K562 (cell line): ENCODE results near the gene PRTN3. TPM values are rescaled to one million over a fixed set of nuclear protein-coding genes. Genes with fewer than 3 reads are reported as not detected.
A peak's percentile ranks its signal among the peaks of the same experiment; 100 is the strongest.

Experiments
- ATF1 ChIP-seq, 2 experiments: fragments of 450-650 bp in 1 of 2; IDR thresholded peaks; 2 replicates each; pipeline ENCODE4 v1.6.1; 2016; ENCODE audit warnings: missing compliant biosample characterization in 1 of 2, missing genetic modification characterization in 1 of 2
- BHLHE40 ChIP-seq: IDR thresholded peaks from 2 replicates; pipeline ENCODE4 v1.6.1; 2011; ENCODE audit warnings: low read length, improper control_type of control experiment
- CBX1 ChIP-seq: sonication (generic); IDR thresholded peaks from 2 replicates; pipeline ENCODE4 v1.6.1; 2016; ENCODE audit warnings: antibody characterized with exemption, low read depth, mild to moderate bottlenecking
- HLTF ChIP-seq: fragments of 450-650 bp; IDR thresholded peaks from 2 replicates; pipeline ENCODE4 v1.6.1; 2016
- LARP7 ChIP-seq: fragments of 450-650 bp; IDR thresholded peaks from 2 replicates; pipeline ENCODE4 v1.6.1; 2016
- NFIC ChIP-seq: fragments of 450-650 bp; IDR thresholded peaks from 2 replicates; pipeline ENCODE4 v1.6.1; 2017; ENCODE audit warnings: mild to moderate bottlenecking, inconsistent platforms
- POLR2AphosphoS5 ChIP-seq: IDR thresholded peaks from 2 replicates; pipeline ENCODE4 v1.6.1; 2011; ENCODE audit warnings: mild to moderate bottlenecking, low read depth, low read length, moderate library complexity; ENCODE audit not compliant: control insufficient read depth, insufficient read depth
- PTRF ChIP-seq: fragments of 450-650 bp; IDR thresholded peaks from 2 replicates; pipeline ENCODE4 v1.6.1; 2016; ENCODE audit warnings: mild to moderate bottlenecking, missing genetic modification characterization, missing compliant biosample characterization
- RBM17 ChIP-seq: fragments of 200-400 bp; formaldehyde crosslinking; IDR thresholded peaks from 2 replicates; pipeline ENCODE4 v1.6.1; 2017; ENCODE audit warnings: low read depth, mild to moderate bottlenecking, low read length, borderline replicate concordance
- SIN3A ChIP-seq, 2 experiments: fragments of 150-350 bp in 1 of 2; IDR thresholded peaks; 2 replicates each; pipeline ENCODE4 v1.6.1; 2011 to 2016; ENCODE audit warnings: borderline replicate concordance in 2 of 2, low read depth in 2 of 2, low read length in 2 of 2, mild to moderate bottlenecking in 2 of 2, moderate library complexity in 2 of 2; ENCODE audit not compliant: control insufficient read depth in 1 of 2
- SIX5 ChIP-seq, 2 experiments: IDR thresholded peaks; 2 replicates each; pipeline ENCODE4 v1.6.1; 2011; ENCODE audit warnings: low read length in 2 of 2, borderline replicate concordance in 1 of 2, low read depth in 1 of 2, mild to moderate bottlenecking in 1 of 2, moderate library complexity in 1 of 2; ENCODE audit not compliant: insufficient read depth in 1 of 2
- SREBF2 ChIP-seq: sonication (generic); formaldehyde crosslinking; IDR thresholded peaks from 2 replicates; pipeline ENCODE4 v1.4.0; 2020; ENCODE audit warnings: mild to moderate bottlenecking, missing genetic modification reagents
- TCF7L2 ChIP-seq: fragments of 150-350 bp; IDR thresholded peaks from 2 replicates; pipeline ENCODE4 v1.6.1; 2016; ENCODE audit warnings: low read depth, mild to moderate bottlenecking, low read length, moderate library complexity
- YY1 ChIP-seq, 3 experiments: IDR thresholded peaks; 2 replicates each; pipeline ENCODE4 v1.6.1; 2011; ENCODE audit warnings: low read length in 2 of 3, mild to moderate bottlenecking in 2 of 3, moderate library complexity in 2 of 3, borderline replicate concordance in 1 of 3, control low read depth in 1 of 3, low read depth in 1 of 3; ENCODE audit not compliant: insufficient read depth in 3 of 3, insufficient replicate concordance in 2 of 3, control insufficient read depth in 1 of 3, insufficient read length in 1 of 3; ENCODE audit errors: extremely low read depth in 1 of 3
- ZNF146 ChIP-seq: IDR thresholded peaks from one replicate; pipeline ENCODE4 v1.6.1; 2018; ENCODE audit warnings: missing compliant biosample characterization; ENCODE audit not compliant: unreplicated experiment
- ZNF282 ChIP-seq: sonication (generic); formaldehyde crosslinking; IDR thresholded peaks from 2 replicates; pipeline ENCODE4 v1.8.1; 2023; ENCODE audit warnings: missing genetic modification reagents
- ZNF449 ChIP-seq: fragments of 250-450 bp; sonication (Bioruptor Pico); IDR thresholded peaks from 2 replicates; pipeline ENCODE4 v1.8.0; 2022; ENCODE audit warnings: moderate library complexity, mild to moderate bottlenecking, inconsistent platforms
- ZNF511 ChIP-seq: sonication (generic); formaldehyde crosslinking; IDR thresholded peaks from 2 replicates; pipeline ENCODE4 v1.8.0; 2022; ENCODE audit warnings: mild to moderate bottlenecking, missing genetic modification reagents
- ZNF639 ChIP-seq, 2 experiments: fragments of 200-800 bp in 1 of 2; sonication (Bioruptor generic) in 1 of 2; sonication (generic) in 1 of 2; formaldehyde crosslinking in 1 of 2; IDR thresholded peaks in 1 of 2; conservative IDR thresholded peaks in 1 of 2; 2 replicates each; pipeline versions ENCODE4 v1.5.0 to v1.6.1; 2016 to 2020; ENCODE audit warnings: missing compliant biosample characterization in 1 of 2, missing genetic modification characterization in 1 of 2, missing genetic modification reagents in 1 of 2
- ZNF778 ChIP-seq: fragments of 450-650 bp; formaldehyde crosslinking; IDR thresholded peaks from 2 replicates; pipeline ENCODE4 v1.4.0; 2020; ENCODE audit warnings: mild to moderate bottlenecking, moderate library complexity
- polyA plus RNA-seq, 8 experiments: library from polyadenylated mRNA; depleted of rRNA in 4 of 8; stranded (reverse) in 5 of 8; unstranded in 3 of 8; fragments of >200 nt; fragmentation: Nextera tagmentation in 2 of 8; fragmentation: Illumina TruSeq in 1 of 8; extraction: Ambion mirVana in 2 of 8; extraction: Trizol in 1 of 8; gene quantifications; 2 replicates each; pipeline versions ENCODE4 v1.2.1 to v1.2.3, GENCODE V29; 2011 to 2014; ENCODE audit warnings: inconsistent platforms in 1 of 8, missing spikeins in 1 of 8
- total RNA-seq, 7 experiments: library from RNA; depleted of rRNA in 6 of 7; stranded (reverse); fragments of >200 nt in 6 of 7; fragmentation: Illumina TruSeq in 2 of 7; extraction: Trizol in 2 of 7; gene quantifications; 2 replicates each; pipeline versions ENCODE4 v1.2.1 to v1.2.3, GENCODE V29; 2011 to 2021; ENCODE audit warnings: low replicate concordance in 1 of 7

Gene PRTN3
- total and polyA plus RNA-seq, 9 of the 15 experiments (the other 6 are each of a cell fraction or from before 2014, with no cell fraction given): 0.14 to 0.86 (median 0.43) TPM; not detected in 3

GRCh38 chr19:861756-862580 is 21.2 kb downstream of the PRTN3 start (continued):
- TF ChIP-seq ZNF511 (CRISPR knock-in tag) (peak; percentile 34; the same call in 1 of the 2 replicates), ZNF146 (CRISPR knock-in tag) (no peak), BHLHE40 (peak; percentile 88), RBM17 (no peak), YY1 (IDR thresholded peaks at IDR 0.05; ENCODE audit: borderline replicate concordance in 1 of 3, control insufficient read depth in 1 of 3, extremely low read depth in 1 of 3, insufficient read depth in 3 of 3, insufficient read length in 1 of 3, insufficient replicate concordance in 2 of 3, low read depth in 1 of 3, low read length in 2 of 3) (peak; percentile 18 to 78 (median 71)), CBX1 (peak; percentile 66; the same call in 1 of the 2 replicates), LARP7 (no peak), ATF1 (CRISPR knock-in tag; IDR thresholded peaks at IDR 0.05) (no peak), ATF1 (tag; IDR thresholded peaks at IDR 0.05) (peak; percentile 58), ZNF639 (CRISPR knock-in tag; conservative IDR thresholded peaks at IDR 0.05 in 1 of 2, IDR thresholded peaks at IDR 0.05 in 1 of 2) (no peak), NFIC (peak; percentile 58), ZNF778 (CRISPR knock-in tag) (no peak), ZNF449 (CRISPR knock-in tag) (no peak), SIN3A (IDR thresholded peaks at IDR 0.05; ENCODE audit: borderline replicate concordance in 2 of 2, control insufficient read depth in 1 of 2, low read depth in 2 of 2, low read length in 2 of 2) (peak in 1 of 2 experiments; percentile 31; a peak in 1 of 4 replicates), TCF7L2 (no peak), ZNF282 (CRISPR knock-in tag) (no peak), SIX5 (IDR thresholded peaks at IDR 0.05; ENCODE audit: borderline replicate concordance in 1 of 2, insufficient read depth in 1 of 2, low read depth in 1 of 2, low read length in 2 of 2) (no peak), HLTF (0 out of 2 replicates have a peak, but pooled peaks have one; percentile 63), SREBF2 (CRISPR knock-in tag) (no peak), PTRF (tag) (no peak), POLR2AphosphoS5 (peak; percentile 34; the same call in 1 of the 2 replicates)
